Endodermal cell (in vitro differentiated cells): ENCODE results near the gene NBL1. TPM values are rescaled to one million over a fixed set of nuclear protein-coding genes. Genes with fewer than 3 reads are reported as not detected.

Experiments
- DNase-seq: peaks from one replicate; pipeline ENCODE4 v3.0.0-alpha.2; 2017
- H3K27ac ChIP-seq: 2 replicates; pipeline ENCODE4 v1.5.1; 2013; ENCODE audit warnings: mild to moderate bottlenecking, low read depth, low read length, moderate library complexity
- H3K27me3 ChIP-seq: 2 replicates; pipeline ENCODE4 v1.6.1; 2013; ENCODE audit warnings: mild to moderate bottlenecking, low read length, moderate library complexity; ENCODE audit not compliant: insufficient read depth, control insufficient read depth, poor library complexity, severe bottlenecking
- H3K36me3 ChIP-seq: 2 replicates; pipeline ENCODE4 v1.7.0; 2013; ENCODE audit warnings: mild to moderate bottlenecking, low read length, moderate library complexity; ENCODE audit not compliant: control insufficient read depth, insufficient read depth
- H3K4me1 ChIP-seq: one replicate; pipeline ENCODE4 v1.7.0; 2013; ENCODE audit warnings: low read length; ENCODE audit not compliant: control insufficient read depth, insufficient read depth
- H3K4me3 ChIP-seq: 2 replicates; pipeline ENCODE4 v1.5.1; 2013; ENCODE audit warnings: mild to moderate bottlenecking, low read length, moderate library complexity
- H3K9ac ChIP-seq: 2 replicates; pipeline ENCODE4 v1.6.1; 2013; ENCODE audit warnings: mild to moderate bottlenecking, low read length, moderate library complexity; ENCODE audit not compliant: poor library complexity, severe bottlenecking; ENCODE audit errors: extremely low read depth
- H3K9me3 ChIP-seq: 2 replicates; pipeline ENCODE4 v1.6.1; 2013; ENCODE audit warnings: mild to moderate bottlenecking, low read length, moderate library complexity; ENCODE audit not compliant: control insufficient read depth
- H3K27ac Mint-ChIP-seq: 2 replicates; pipeline ENCODE4 v1.8.0; 2020; ENCODE audit warnings: mixed read lengths
- H3K27me3 Mint-ChIP-seq: 2 replicates; pipeline ENCODE4 v1.8.0; 2021; ENCODE audit warnings: mild to moderate bottlenecking, mixed read lengths; ENCODE audit not compliant: insufficient read depth
- H3K36me3 Mint-ChIP-seq: 2 replicates; pipeline ENCODE4 v1.8.0; 2020; ENCODE audit warnings: low read depth, mixed read lengths
- H3K4me1 Mint-ChIP-seq: 2 replicates; pipeline ENCODE4 v1.8.0; 2020; ENCODE audit warnings: mixed read lengths
- H3K4me3 Mint-ChIP-seq: 2 replicates; pipeline ENCODE4 v1.8.0; 2020; ENCODE audit warnings: mild to moderate bottlenecking, moderate library complexity, mixed read lengths
- H3K9me3 Mint-ChIP-seq: 2 replicates; pipeline ENCODE4 v1.8.0; 2020; ENCODE audit warnings: mild to moderate bottlenecking, mixed read lengths
- WGBS, 2 experiments: methylation state at CpG; one replicate each; pipeline versions ENCODE4 v1.1.5 to v1.1.7; 2013; ENCODE audit warnings: missing lambda C conversion rate in 2 of 2, mixed read lengths in 1 of 2; ENCODE audit not compliant: insufficient coverage in 1 of 2, insufficient read length in 1 of 2; 5-methylcytosine and 5-hydroxymethylcytosine counted together
- total RNA-seq, 2 donors: library from RNA; stranded (reverse); fragmentation: NEBNext Ultra II Directional in 1 of 2; extraction: Animal tissue kit (Norgen Biotek cat#: 25700) in 1 of 2; gene quantifications; 2 replicates in 1 of 2; 3 replicates in 1 of 2; pipeline ENCODE4 v1.2.1, GENCODE V29; 2021
- TF ChIP-seq, protein P1 (sequence below): fragments of 200-600 bp; sonication (generic); conservative IDR thresholded peaks from 2 replicates; pipeline ENCODE4 v1.5.0; 2021; ENCODE audit warnings: antibody characterized with exemption, mild to moderate bottlenecking

Gene NBL1
- total RNA-seq, 2 donors from 2014 or later, result 13.7 to 32.4 TPM

DNA sequence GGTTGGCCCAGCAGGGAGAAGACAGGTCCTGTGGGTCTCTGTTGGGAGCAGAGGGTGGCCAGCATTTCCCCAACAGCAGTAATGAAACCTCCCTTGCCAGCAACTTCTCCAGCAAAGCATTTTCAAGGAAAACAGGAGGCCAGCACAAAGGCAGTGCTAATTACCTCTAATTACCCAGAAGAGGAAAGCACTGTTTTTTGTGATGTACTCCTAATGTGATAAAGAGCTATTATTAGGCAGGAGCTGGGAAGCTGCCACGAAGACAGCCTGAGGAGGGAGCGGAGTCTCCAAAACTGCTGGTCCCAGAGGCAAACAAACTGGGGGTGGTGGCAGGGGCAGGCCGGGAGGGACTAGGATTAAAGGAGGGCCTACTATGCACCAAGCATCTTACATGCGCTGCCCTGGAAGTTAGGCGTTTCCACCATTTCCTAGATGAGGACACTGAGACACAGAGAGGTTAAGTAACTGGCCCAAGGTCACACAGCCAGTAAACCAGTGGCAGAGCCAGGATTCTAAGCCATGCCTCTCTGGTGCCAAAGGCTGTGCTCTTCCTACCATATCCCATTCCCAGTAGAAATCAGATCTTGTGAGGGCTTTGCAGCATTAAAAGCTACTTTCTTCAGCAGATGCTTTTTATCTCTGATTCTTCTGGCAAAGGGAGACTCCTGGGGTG, 45.1 kb downstream of the NBL1 start:
- Histone ChIP-seq H3K9me3 (peaks cover 9% of the 10 kb centered on the region), H3K4me1 (no peaks in the 10 kb centered on the region), H3K27me3 (no peaks in the 10 kb centered on the region), H3K4me3 (no peak overlapping the region), H3K36me3 (no peaks in the 10 kb centered on the region), H3K9ac (no peak overlapping the region), H3K27ac (no peak overlapping the region)
- no peak for DNase-seq
- Mint-ChIP-seq H3K9me3 (no peaks in the 10 kb centered on the region), H3K4me1 (no peaks in the 10 kb centered on the region), H3K27ac (no peak overlapping the region), H3K4me3 (no peak overlapping the region), H3K27me3 (no peaks in the 10 kb centered on the region), H3K36me3 (no peaks in the 10 kb centered on the region)
- TF ChIP-seq, protein P1, sequence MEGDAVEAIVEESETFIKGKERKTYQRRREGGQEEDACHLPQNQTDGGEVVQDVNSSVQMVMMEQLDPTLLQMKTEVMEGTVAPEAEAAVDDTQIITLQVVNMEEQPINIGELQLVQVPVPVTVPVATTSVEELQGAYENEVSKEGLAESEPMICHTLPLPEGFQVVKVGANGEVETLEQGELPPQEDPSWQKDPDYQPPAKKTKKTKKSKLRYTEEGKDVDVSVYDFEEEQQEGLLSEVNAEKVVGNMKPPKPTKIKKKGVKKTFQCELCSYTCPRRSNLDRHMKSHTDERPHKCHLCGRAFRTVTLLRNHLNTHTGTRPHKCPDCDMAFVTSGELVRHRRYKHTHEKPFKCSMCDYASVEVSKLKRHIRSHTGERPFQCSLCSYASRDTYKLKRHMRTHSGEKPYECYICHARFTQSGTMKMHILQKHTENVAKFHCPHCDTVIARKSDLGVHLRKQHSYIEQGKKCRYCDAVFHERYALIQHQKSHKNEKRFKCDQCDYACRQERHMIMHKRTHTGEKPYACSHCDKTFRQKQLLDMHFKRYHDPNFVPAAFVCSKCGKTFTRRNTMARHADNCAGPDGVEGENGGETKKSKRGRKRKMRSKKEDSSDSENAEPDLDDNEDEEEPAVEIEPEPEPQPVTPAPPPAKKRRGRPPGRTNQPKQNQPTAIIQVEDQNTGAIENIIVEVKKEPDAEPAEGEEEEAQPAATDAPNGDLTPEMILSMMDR, result no peak
- 67 to 68% methylated on average over 5 of the region's 5 CpGs for WGBS, 2 experiments

DNA sequence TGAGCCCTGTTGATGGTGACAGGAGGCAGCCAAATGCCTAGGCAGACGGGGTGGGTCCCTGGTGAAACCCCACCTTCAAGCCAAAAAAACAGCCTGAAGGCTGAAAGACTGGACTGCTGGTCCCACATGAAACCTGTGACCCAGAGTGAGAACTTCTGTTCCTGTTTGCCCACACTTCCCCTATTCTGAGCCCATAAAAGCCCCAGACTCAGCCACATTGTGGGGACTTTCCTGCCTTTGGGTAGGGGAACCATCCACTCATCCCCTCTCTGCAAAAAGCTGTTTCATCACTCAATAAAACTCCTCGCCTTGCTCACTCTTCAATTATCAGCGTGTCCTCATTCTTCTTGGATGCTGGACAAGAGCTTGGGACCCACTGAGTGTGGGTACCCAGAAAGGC, 45.7 kb downstream of the NBL1 start:
- TF ChIP-seq, protein P1, result no peak
- Mint-ChIP-seq H3K4me1 (no peaks in the 10 kb centered on the region), H3K4me3 (no peak overlapping the region), H3K36me3 (no peaks in the 10 kb centered on the region), H3K27me3 (no peaks in the 10 kb centered on the region), H3K27ac (no peak overlapping the region), H3K9me3 (no peaks in the 10 kb centered on the region)
- Histone ChIP-seq H3K4me1 (no peaks in the 10 kb centered on the region), H3K27me3 (no peaks in the 10 kb centered on the region), H3K9ac (no peak overlapping the region), H3K27ac (no peak overlapping the region), H3K9me3 (peaks cover 9% of the 10 kb centered on the region), H3K4me3 (no peak overlapping the region), H3K36me3 (no peaks in the 10 kb centered on the region)
- 88 to 96% methylated on average over 3 of the region's 3 CpGs for WGBS, 2 experiments
- no peak for DNase-seq

DNA sequence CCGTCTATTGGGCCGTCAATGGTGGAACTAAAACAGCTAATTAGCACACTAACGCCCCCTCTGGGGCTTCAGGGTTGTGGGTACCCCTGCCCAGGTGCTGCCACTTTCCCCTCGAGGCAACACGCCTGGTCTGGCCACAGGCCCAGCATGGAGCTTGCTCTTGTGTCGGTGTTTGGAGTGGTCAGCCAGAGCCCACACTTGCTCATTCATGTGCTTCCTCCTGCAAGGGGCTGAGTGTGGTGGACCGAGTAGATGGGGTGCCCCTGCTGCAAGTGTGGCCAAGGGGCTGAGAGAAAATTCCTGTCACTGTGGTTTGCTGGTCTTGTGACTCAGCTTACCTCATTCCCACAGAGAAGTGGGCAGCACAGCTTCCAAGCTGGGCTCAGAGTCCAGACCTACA, 46.2 kb downstream of the NBL1 start:
- WGBS, 2 experiments, result 86 to 88% methylated on average over 6 to 7 of the region's 7 CpGs

More for the DNA sequence above, 46.2 kb downstream of the NBL1 start:
- TF ChIP-seq, protein P1, result peak; percentile 14
- no peak overlapping the region for H3K4me3 Mint-ChIP-seq
- Histone ChIP-seq H3K4me1 (no peaks in the 10 kb centered on the region), H3K9me3 (peaks cover 9% of the 10 kb centered on the region), H3K27ac (no peak overlapping the region), H3K27me3 (no peaks in the 10 kb centered on the region), H3K9ac (no peak overlapping the region), H3K4me3 (no peak overlapping the region), H3K36me3 (no peaks in the 10 kb centered on the region)
- H3K9me3 Mint-ChIP-seq, result no peaks in the 10 kb centered on the region
- no peaks in the 10 kb centered on the region for H3K4me1 Mint-ChIP-seq
- no peaks in the 10 kb centered on the region for H3K36me3 Mint-ChIP-seq
- DNase-seq, result no peak
- H3K27ac Mint-ChIP-seq, result no peak overlapping the region
- H3K27me3 Mint-ChIP-seq, result no peaks in the 10 kb centered on the region
